Endothelial cell of umbilical vein (primary cell): ENCODE results near the gene NOD2.

Experiments
- CTCF ChIP-seq, 2 donors: IDR thresholded peaks; 1 replicate in 1 of 2; 2 replicates in 1 of 2; pipeline ENCODE4 v1.5.1; 2011; ENCODE audit warnings: low read length in 2 of 2, mild to moderate bottlenecking in 2 of 2, moderate library complexity in 2 of 2, control low read depth in 1 of 2, inconsistent platforms in 1 of 2, low read depth in 1 of 2; ENCODE audit not compliant: insufficient read depth in 1 of 2; ENCODE audit errors: extremely low read depth in 1 of 2
- EZH2 ChIP-seq: IDR thresholded peaks from 2 replicates; pipeline ENCODE4 v1.6.1; 2012; ENCODE audit warnings: borderline replicate concordance, low read depth, mild to moderate bottlenecking, moderate library complexity, low read length, inconsistent platforms; ENCODE audit not compliant: severe bottlenecking

- no peak for TF ChIP-seq CTCF (IDR thresholded peaks at IDR 0.05; ENCODE audit: extremely low read depth in 1 of 2, insufficient read depth in 1 of 2, low read depth in 1 of 2, low read length in 2 of 2)
- no peak for TF ChIP-seq EZH2
Observed at GRCh38 chr16:50740736-50741135, 47.3 kb downstream of the NOD2 start.
